ENCODE measurements around the gene SOWAHA. TPM values are rescaled to one million over a fixed set of nuclear protein-coding genes. Genes with fewer than 3 reads are reported as not detected.
A peak's percentile ranks its signal among the peaks of the same experiment; 100 is the strongest.

Gene SOWAHA
- total RNA-seq, 1 donor from 2014 or later, result 2.5 TPM

DNA sequence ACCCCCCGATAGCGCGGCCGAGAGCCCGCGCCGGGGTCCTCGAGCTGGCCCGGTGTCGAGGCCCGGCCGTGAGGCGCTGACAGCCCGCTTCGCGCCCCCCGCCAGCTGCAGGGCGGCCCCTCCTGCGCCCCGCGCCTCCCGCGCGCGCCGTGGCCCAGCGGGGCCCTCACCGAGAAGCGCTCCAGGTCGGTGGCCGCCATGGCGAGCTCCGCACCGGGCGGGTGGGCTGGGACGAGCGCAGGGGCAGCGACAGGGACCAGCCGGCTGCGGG, 36.2 kb upstream of the SOWAHA start:
- intact Hi-C loops (cut with DNase I), result no loop called here
- no peak for DNase-seq (ENCODE audit: low spot score)
- no peak for ATAC-seq

DNA sequence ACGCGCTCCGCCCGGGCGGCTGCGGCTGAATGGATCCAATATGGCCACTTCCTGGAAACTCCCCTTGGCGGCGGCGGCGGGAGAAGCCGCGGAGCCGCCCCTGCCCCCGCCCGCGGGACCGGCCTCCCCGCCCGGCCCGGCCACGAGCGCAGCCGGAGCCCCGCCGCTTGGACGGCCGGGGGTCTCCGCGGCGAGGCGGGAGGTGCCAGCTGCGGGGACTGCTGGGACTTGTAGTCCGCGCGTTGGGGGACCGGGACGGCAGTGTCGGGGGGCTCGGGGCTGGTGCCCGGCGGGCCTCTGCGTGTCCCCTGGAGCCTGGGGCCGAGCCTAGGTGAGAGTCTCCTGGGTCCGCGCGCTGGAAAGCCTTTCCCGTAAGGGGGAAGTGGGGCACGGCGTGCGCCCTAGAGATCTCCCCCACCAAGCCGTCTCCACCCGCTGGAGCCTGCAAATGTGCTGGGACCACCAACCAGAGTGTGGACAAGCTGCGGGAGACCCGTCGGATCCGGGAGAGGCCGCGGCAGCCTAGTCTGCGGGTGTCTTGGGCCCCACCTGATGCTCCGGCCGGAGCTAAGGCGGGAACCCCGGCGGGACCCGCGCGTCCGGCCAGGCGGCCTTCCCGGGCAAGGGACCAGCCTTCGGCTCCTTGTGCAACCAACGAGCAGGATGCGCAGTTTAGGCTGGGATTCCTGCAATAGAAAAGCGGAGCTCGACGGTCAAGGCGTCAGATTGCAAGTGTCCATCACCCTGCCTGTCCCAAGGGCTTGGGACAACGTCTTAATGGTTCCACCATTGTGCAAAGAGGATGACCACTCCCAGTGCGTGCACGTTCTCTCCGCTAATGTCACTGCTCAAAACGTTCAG, 35.7 kb upstream of the SOWAHA start, which contains the start of gene SEPTIN8:
TSS of gene SEPTIN8 (minus strand) at position 31 of the 861 bp plus-strand sequence. CDS start 102 bp downstream, outside the sequence.
- DNase-seq (ENCODE audit: low spot score) (peak; percentile 76), ATAC-seq (peak; percentile 72)
- intact Hi-C loops (cut with DNase I), result no loop called here

DNA sequence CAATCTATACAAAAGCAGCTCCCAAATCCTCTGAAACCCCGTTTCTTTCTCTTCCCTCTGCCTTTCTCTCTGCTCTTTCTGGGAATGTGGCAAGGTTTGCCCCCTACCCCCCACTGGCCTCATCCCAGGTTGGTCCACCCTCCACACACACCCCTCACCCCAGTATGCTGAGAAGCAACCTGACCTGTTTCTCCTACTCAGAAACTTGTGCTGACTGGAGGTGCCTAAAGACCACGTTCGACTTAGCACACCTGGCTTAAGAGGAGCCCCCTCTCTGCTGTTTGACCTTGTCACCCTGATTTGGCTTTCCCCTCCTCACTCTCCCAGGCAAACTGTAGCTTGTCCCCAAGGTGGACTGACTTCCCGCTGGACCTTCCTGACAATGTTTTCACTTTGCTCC, 35.0 kb upstream of the SOWAHA start:
- DNase-seq (ENCODE audit: low spot score), result no peak
- ATAC-seq, result no peak
- intact Hi-C loops (cut with DNase I), result no loop called here

DNA sequence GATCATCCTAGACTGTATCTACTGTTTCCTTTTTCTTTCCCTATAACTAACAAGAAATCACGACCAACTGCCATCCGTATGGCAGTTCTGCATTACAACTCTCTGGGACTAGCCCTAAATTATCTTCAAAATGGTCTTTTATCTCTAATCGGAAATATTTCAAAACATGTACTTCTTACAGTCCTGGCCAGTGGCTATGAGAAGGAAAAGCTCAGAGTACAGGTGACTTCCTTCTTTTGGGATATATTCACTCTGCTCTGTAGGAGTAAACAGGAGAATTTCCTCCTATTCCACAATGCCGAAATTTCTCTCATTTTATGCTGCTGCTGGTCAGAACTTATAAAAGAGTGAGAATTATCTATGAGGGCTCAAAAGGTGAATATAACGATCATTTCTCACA, 34.2 kb upstream of the SOWAHA start:
- intact Hi-C loops (cut with DNase I), result no loop called here
- no peak for DNase-seq (ENCODE audit: low spot score)
- ATAC-seq, result no peak

DNA sequence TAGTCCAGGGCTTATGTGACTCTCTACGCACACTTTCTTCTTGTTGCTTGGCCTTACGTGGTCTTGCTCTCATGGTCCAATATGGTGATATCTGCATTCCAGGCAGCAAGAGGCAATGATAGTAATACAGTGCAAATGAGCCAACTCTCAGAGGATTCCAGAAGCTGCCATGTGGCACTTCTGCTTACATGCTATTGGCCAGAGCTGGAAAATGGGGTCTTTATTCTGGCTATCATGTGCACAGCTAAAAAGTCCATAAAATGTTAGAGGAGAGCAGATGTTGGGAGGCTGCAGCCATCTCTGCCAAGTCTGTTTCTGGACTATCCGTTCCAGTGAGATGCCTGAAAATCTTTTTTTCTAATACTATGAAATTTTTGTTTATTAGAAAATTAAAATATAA, 33.1 kb upstream of the SOWAHA start:
- ATAC-seq (no peak), DNase-seq (ENCODE audit: low spot score) (no peak)
- intact Hi-C loops (cut with DNase I), result no loop called here

DNA sequence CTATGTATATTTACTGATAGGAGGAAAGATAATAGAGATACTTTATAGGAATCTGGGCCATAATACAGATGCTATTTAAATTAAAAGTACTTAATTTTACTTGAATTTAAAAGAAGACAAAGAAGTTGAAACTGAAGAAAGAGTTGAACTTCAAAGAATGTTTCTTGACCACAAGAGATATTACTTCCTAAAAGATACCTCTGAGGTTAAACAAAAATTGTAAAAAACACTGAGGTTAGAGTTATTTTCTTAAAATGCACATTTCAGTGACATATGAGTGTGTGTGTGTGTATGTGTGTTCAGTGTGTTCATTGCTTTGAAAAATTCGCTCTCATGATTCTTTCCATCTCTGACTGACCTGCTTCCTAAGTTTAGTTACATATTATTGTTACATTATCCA, 32.5 kb upstream of the SOWAHA start:
- DNase-seq (ENCODE audit: low spot score) (no peak), ATAC-seq (no peak)
- intact Hi-C loops (cut with DNase I), result no loop called here

DNA sequence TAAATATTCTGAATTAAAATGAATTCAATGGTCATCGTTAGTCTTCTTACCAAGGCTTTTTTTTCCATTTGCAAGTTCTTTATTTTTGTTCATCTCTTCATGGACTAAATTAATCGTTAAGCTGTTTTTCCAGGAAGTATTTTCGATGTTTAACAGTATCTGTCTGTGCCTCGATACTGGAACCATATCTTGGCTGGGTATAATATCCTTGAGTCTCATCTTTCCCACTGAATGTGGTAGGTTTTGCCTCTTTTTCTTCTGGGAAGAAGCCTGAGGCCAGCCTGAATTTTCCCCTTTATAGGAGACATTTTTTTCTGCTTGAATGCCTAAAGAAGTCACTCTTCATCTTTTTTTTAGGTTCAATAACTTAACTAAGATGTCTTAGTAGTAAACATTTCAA, 32.1 kb upstream of the SOWAHA start:
- intact Hi-C loops (cut with DNase I), result no loop called here
- ATAC-seq (no peak), DNase-seq (ENCODE audit: low spot score) (no peak)

DNA sequence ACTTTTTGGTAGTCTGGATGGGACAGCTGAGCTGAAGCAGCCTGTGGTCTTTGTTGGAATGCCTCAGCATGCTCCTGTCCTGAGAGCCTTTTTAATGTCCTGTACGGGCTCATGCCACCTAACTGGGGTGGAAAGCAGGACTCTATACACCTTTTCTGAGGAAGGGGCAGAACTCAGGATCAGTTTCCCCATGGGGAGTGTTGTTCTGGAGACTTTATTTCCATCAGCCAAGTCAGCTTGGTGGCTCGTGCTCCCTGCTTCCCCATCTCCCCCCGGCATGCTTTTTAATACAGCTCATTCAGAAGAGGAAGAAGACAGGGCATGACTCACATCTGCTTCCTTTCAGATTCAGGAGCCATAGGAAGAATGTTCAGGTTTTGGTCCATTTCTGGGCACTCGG, 31.0 kb upstream of the SOWAHA start:
- ATAC-seq (no peak), DNase-seq (ENCODE audit: low spot score) (no peak)
- intact Hi-C loops (cut with DNase I), result no loop called here

DNA sequence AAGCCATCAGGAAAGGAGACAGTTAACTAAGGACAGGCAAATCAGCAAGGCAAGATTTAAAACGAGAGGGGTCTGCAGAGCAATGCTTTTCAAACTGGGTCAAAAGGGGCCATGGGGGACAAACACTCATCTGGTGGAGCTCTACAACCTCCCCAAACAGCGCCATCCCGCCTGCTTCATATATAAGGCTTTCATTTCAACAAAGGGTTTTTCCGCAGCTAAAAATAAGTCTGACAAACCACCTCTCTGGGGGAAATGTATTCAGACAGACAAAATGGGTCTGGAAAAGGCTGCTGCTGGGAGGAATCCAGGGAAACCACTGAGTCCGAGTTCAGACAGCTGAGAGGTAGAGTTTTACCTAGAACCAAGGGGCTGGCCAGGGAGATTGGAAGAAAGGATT, 27.7 kb upstream of the SOWAHA start:
- intact Hi-C loops (cut with DNase I), result no loop called here
- DNase-seq (ENCODE audit: low spot score), result no peak

DNA sequence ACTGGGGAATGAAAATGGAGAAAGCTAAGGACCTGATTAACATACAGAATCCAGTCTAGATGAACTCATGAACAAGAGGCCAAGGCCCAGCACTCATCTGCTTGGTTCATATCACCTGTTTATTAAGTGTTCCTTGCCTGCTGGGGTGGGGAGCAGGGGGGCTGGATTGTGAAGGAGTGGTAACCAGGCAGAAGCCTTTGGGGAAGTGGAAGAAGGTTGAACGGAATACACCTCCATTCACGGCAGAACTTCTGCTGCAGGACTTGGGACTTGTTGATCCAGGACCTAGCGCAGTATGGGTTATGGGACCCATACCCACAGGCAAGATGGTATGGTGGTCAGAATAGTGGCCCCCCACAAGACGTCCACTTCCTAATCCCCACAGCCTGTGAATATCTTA, 27.2 kb upstream of the SOWAHA start:
- DNase-seq (ENCODE audit: low spot score) (no peak), ATAC-seq (no peak)
- intact Hi-C loops (cut with DNase I), result no loop called here

More for the DNA sequence above, 27.7 kb upstream of the SOWAHA start:
- ATAC-seq, result no peak

DNA sequence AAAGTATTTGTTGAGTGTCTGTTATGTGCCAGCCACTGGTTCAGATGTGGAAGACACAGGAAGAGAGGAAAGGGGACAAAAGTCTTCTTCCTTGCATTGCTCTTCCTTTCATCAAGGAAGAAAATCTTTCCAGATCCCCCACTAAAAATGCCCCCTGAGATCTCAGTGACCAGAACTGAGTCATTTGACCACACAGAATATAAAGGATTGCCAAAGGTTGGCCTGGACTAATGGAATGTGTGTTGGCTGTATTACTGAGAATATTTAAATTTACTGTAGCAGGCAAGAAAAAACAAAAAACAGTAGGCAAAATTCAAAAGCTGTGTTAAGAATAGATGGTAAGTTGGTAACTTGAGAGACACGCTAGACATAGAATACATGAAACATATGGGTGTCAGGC, 26.0 kb upstream of the SOWAHA start:
- no peak for DNase-seq (ENCODE audit: low spot score)
- intact Hi-C loops (cut with DNase I), result no loop called here
- ATAC-seq, result no peak

DNA sequence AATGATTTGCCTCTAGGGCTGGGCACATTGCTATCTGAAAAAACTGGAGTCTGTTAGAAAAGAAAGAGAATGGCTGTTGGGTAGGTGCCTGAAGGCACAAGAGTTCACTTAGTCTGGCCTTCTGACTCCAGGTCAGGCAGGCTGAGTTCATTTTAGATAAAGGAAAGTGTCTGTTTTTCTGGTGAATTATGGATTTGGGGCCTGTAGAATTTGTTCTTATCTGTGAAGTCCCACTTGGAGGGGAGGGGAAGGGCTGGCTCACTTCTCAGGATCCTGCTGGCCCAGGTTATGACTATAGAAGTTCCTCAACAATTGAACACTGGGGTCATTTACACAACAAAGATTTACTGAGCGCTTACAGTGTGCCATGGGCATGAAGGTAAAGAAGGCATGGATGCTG, 24.6 kb upstream of the SOWAHA start:
- DNase-seq (ENCODE audit: low spot score) (no peak), ATAC-seq (no peak)
- intact Hi-C loops (cut with DNase I), result no loop called here

DNA sequence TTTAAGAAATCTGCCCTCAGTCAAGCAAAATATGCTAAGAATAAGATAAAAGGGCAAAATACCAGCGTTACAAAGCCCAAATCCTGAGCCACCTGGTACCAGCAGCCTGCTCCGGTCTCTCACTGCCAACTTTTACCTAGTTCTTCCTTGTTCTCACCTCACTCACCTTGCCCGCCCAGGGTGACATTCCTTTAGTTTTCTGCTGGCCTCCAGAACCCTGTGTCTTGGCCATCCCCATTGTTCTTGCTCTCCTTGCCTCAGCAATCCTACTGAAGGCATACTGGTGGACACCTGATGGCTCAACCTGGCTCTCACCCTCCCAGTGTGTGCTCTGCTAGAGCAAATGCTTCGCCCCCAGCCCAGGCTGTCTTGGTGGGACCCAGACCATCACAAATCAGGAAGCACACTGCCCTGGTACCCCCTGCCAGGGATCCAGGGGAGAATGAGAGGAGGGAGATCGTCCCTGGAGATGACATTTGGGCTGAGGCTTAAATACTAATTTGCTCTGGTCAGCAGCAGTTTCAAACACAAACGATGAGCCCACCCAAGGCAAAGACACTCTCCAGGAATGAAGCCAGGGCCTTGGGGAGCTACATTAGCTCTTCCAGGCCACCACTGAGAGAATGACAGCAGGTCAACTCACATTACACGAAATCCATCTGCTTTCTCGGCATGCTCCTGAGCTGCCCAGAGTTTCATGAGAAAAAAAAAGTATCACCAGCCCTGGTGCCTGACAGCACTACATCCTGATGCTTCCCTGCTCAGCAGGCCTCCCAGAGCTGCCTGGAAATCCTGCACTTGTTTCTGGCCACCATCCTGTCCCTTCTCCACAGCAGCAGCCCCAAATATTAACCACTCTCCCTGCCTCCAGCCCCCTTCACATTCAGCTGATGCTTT, 23.9 kb upstream of the SOWAHA start:
- DNase-seq (ENCODE audit: low spot score) (no peak), ATAC-seq (no peak)
- intact Hi-C loops (cut with DNase I), result no loop called here

DNA sequence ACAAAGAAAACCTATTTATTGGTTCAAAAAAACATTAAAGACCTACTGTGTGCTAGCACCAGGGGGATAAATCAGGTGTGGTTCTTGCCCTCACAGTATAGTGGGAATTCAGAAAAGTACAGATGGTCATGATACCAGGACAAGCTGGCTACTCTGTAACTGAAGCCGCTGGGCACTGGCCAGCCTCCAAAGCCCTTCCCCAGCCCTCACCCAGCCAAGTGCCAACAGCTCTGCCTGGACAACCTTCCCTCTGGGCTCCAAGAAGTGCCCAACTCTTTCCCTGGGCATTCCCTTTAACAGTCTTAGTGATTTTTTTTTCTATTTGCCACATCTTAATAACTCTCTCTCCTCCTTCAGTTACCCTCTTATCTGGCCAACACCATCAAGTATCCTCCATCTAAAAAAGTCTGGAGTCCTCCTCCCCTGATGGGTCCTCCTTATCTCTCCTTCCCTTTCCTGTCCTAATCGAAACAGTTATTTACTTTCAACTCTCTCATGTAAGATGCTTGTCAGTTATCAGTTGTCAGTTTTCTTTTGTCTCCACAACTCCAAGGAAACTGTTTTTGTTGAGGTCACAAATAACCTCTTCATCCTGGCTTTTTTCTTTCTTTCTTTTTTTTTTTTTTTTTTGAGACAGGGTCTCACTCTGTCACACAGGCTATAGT, 22.8 kb upstream of the SOWAHA start:
- intact Hi-C loops (cut with DNase I), result no loop called here
- no peak for DNase-seq (ENCODE audit: low spot score)
- no peak for ATAC-seq

DNA sequence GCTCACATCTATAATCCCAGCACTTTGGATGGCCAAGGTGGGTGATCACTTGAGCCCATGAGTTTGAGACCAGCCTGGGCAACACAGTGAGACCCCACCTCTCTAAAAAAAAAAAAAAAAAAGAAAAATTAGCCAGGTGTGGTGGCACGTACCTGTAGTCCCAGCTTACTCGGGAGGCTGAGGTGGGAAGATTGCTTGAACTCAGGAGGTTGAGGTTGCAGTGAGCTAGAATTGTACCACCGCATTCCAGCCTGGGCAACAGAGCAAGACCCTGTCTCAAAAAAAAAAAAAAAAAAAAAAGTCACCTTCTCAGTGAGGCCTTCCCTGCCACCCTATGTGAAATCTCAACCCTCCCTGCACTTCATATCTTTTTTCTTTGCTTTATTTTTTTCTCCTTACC, 22.1 kb upstream of the SOWAHA start:
- ATAC-seq (no peak), DNase-seq (ENCODE audit: low spot score) (no peak)
- intact Hi-C loops (cut with DNase I), result no loop called here

DNA sequence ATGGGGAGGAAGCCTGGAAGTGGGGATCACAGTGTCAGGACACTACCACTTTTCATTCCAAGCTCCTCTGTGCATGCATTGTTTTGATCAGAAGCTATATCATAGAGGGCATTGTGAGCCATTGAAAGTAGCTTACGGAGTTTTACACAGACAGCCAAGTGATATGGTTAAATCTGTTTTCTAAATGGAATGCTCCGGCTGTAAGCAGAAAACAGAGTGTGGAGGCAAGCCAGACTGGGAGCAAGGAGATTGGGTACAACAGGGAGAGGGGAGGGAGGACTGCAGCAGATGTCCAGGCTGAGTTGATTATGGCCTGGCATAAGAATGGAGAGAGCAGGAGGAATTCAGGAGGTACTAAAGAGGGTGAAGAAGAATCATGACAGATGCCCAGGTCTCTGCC, 15.5 kb upstream of the SOWAHA start:
- intact Hi-C loops (cut with DNase I), result no loop called here
- no peak for DNase-seq (ENCODE audit: low spot score)
- ATAC-seq, result no peak

DNA sequence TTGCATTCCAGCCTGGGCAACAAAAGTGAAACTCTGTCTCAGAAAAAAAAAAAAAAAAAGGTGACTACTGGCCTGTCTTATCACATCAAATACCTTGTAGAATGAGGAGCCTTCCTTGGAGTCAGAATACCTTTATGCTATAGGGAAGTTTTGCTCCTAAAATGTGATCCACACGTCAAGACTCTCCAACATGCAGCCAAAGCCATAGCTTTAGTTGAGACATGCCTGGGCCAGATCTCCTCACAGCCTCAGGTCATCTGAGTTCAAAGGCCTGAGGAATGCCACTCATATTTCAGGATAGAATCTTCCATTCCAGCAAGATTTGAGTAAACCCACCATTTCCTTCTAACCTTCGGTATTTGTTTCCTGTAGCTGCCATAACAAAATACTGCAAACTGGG, 13.7 kb upstream of the SOWAHA start:
- no peak for ATAC-seq
- DNase-seq (ENCODE audit: low spot score), result no peak
- intact Hi-C loops (cut with DNase I), result no loop called here

DNA sequence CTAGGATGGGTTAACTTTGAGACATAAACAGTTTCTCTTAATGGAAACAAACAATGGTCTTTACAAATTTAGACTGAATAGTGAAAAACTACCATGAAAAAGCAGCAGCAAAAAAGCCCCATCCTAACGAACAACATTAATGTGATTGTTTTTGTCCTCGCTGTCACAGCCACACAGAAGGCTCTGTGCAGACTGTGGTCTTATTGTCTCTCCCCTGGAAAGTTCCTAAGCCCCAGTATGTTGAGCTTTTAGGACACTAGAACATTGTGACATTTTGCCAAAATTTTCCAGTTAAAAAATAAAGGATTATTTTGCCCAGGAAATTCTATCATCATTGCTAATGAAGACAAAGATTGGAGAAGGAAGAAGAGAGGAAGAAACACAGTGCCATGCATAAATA, 12.6 kb upstream of the SOWAHA start:
- no peak for ATAC-seq

DNA sequence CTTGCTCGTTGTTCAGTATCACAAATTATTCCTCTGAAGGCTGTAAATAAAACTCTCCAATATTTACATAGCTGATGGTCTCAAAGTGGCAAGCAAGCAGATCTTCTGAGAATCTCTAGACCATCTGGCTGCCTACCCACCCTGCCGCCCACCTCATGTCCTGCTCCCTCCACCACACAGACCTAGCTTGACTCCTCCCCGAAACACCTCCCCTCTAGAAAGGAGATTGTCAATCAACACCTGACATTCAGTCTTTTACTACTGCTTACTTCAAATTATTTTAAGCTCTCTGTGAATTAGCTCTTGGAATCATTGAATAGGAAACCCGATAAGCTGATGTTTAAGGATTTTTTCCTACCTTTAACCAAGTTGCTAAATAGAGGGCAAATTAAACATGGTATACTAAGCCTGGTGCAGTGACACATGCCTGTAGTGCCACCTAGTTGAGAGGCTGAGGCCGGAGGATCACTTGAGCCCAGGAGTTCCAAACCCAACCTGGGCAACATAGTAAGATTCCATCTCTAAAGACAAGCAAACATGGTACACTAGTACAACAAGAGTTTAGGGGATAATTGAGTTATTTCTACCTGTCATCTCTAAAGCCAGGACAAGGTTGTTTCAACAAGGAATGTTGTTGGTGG, 10.9 kb upstream of the SOWAHA start:
- DNase-seq (ENCODE audit: low spot score) (no peak), ATAC-seq (no peak)
- intact Hi-C loops (cut with DNase I), result no loop called here

More for the DNA sequence above, 12.6 kb upstream of the SOWAHA start:
- intact Hi-C loops (cut with DNase I), result no loop called here
- no peak for DNase-seq (ENCODE audit: low spot score)
